HG03521 (cell line): ENCODE data around the gene MYT1.
"Not testable (repeated sequence)": the region's sequence is repeated elsewhere in the genome, so short reads cannot be mapped to it uniquely, and the experiment has no call there.

Source experiments
- ATAC-seq: cut with Tn5 transposase; IDR thresholded peaks from one replicate; pipeline ENCODE4 v1.9.1; 2021; ENCODE audit warnings: mild to moderate bottlenecking, moderate library complexity; ENCODE audit not compliant: unreplicated experiment

MYT1 gene

GRCh38 chr20:64260239-64260638 is 96.0 kb downstream of the MYT1 start:
- no peak for ATAC-seq

GRCh38 chr20:64261138-64261537 is 96.9 kb downstream of the MYT1 start:
- no peak for ATAC-seq

GRCh38 chr20:64264091-64264490 is 99.8 kb downstream of the MYT1 start:
- ATAC-seq: no peak

GRCh38 chr20:64265201-64265600 is 100.9 kb downstream of the MYT1 start:
- no peak for ATAC-seq

- no peak for ATAC-seq
These were observed 102.7 kb downstream of the MYT1 start for GRCh38 chr20:64266988-64267387.

GRCh38 chr20:64268174-64268573 is 103.9 kb downstream of the MYT1 start:
- ATAC-seq: no peak

- no peak for ATAC-seq
These were observed 105.6 kb downstream of the MYT1 start for GRCh38 chr20:64269604-64270411.

- no peak for ATAC-seq
These were observed 107.4 kb downstream of the MYT1 start for GRCh38 chr20:64271636-64272035.

- no peak for ATAC-seq
These were observed 108.9 kb downstream of the MYT1 start for GRCh38 chr20:64273109-64273508.

- no peak for ATAC-seq
These were observed 112.6 kb downstream of the MYT1 start for GRCh38 chr20:64276817-64277216.

- no peak for ATAC-seq
These were observed 113.5 kb downstream of the MYT1 start for GRCh38 chr20:64277571-64278316.

- no peak for ATAC-seq
These were observed 114.0 kb downstream of the MYT1 start for GRCh38 chr20:64278317-64278681.

- ATAC-seq: no peak
These were observed 115.7 kb downstream of the MYT1 start for GRCh38 chr20:64279826-64280459.

GRCh38 chr20:64280460-64280843 is 116.2 kb downstream of the MYT1 start:
- no peak for ATAC-seq

- ATAC-seq: no peak
These were observed 119.4 kb downstream of the MYT1 start for GRCh38 chr20:64283646-64284045.

GRCh38 chr20:64285579-64286446 is 121.6 kb downstream of the MYT1 start:
- ATAC-seq: peak; percentile 85

- not testable (repeated sequence) for ATAC-seq
These were observed 122.4 kb downstream of the MYT1 start for GRCh38 chr20:64286447-64287263.

- not testable (repeated sequence) for ATAC-seq
These were observed 123.0 kb downstream of the MYT1 start for GRCh38 chr20:64287264-64287590.
